Right lobe of liver (tissue), 6 donors: ENCODE measurements around the gene NCK1. TPM values are rescaled to one million over a fixed set of nuclear protein-coding genes. Genes with fewer than 3 reads are reported as not detected.

ENCODE experiments used
- ATAC-seq, 4 donors: fragments of 200-7000 bp; cut with Tn5 transposase; one replicate each; pipeline ENCODE4 v1.9.1; 2020; ENCODE audit warnings: mild to moderate bottlenecking in 4 of 4, moderate library complexity in 4 of 4
- DNase-seq, 3 donors: peaks; one replicate each; pipeline ENCODE4 v3.0.0-alpha.2; 2020
- H3K27ac ChIP-seq, 3 donors: fragments of 200-600 bp; one replicate each; pipeline ENCODE4 v1.8.0; 2022
- H3K27me3 ChIP-seq, 2 donors: fragments of 200-600 bp; one replicate each; pipeline ENCODE4 v1.8.0; 2022
- H3K36me3 ChIP-seq, 4 donors: fragments of 200-600 bp; sonication (generic) in 1 of 4; one replicate each; pipeline versions ENCODE4 v1.5.1 to v1.8.0; 2017 to 2022; ENCODE audit warnings: control low read depth in 1 of 4
- H3K4me1 ChIP-seq, 4 donors: fragments of 200-600 bp; sonication (generic) in 1 of 4; one replicate each; pipeline versions ENCODE4 v1.5.1 to v1.8.0; 2017 to 2022; ENCODE audit warnings: control low read depth in 1 of 4
- H3K4me3 ChIP-seq, 3 donors: fragments of 200-600 bp; one replicate each; pipeline ENCODE4 v1.8.0; 2022
- H3K9me3 ChIP-seq, 4 donors: fragments of 200-600 bp; sonication (generic) in 1 of 4; one replicate each; pipeline versions ENCODE4 v1.5.1 to v1.8.0; 2017 to 2022; ENCODE audit warnings: control low read depth in 1 of 4
- POLR2A ChIP-seq: fragments of 450-650 bp; IDR thresholded peaks from one replicate; pipeline ENCODE4 v1.6.1; 2017; ENCODE audit warnings: antibody characterized with exemption, mild to moderate bottlenecking
- WGBS: methylation state at CpG from one replicate; pipeline ENCODE4 v1.1.6; 2018; ENCODE audit warnings: low coverage, low lambda C conversion rate; ENCODE audit not compliant: insufficient coverage; ENCODE audit errors: missing lambda C conversion rate; 5-methylcytosine and 5-hydroxymethylcytosine counted together
- intact Hi-C, 2 donors: fragments of 100-400 bp; cut with DNase I; formaldehyde crosslinking; loops; one replicate each; pipeline versions ENCODE4 v1.11.2 to v1.14.1; 2022
- total RNA-seq, 6 experiments: library from RNA; depleted of rRNA in 2 of 6; stranded (reverse); fragments of >200 nt in 2 of 6; fragmentation: NEBNext Ultra II Directional in 3 of 6; extraction: Animal tissue kit (Norgen Biotek cat#: 25700) in 3 of 6; gene quantifications; one replicate each; pipeline versions ENCODE4 v1.1.0 to v1.2.4, GENCODE V29; 2016 to 2023
- TF ChIP-seq, protein P1 (sequence below), 4 donors: fragments of 200-600 bp in 3 of 4; fragments of 450-650 bp in 1 of 4; IDR thresholded peaks; one replicate each; pipeline versions ENCODE4 v1.5.1 to v1.8.0; 2016 to 2022; ENCODE audit warnings: antibody characterized with exemption in 4 of 4, mild to moderate bottlenecking in 2 of 4
- donor health status: DM: no; HTN: yes; CAD: no.
- donor health status: DM: no; HTN: no; CAD: no.
- donor health status: DM: no; HTN: no; CAD: no.
- donor health status: DM: no; HTN: yes; CAD: no.
- donor health status: DM: no; HTN: yes; CAD: no.

NCK1 gene
- total RNA-seq, 6 experiments from 2014 or later, result 21.4 to 27.0 (median 23.7) TPM

DNA sequence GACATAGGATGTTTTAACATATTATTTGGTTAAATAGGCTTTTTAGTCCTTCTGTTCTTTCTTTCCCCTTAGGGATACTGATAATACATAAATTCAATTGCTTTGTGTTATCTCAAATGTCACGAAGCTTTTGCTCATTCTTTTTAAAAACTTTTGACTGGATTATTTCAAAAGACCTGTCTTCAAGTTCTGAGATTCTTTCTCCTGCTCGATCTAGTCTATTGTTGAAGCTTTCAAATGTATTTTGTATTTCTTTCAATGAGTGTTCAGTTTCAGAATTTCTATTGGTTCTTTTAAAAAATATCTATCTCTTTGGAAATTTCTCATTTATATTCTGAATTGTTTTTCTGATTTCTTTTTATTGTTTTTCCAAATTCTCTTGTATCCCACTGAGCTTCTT is 112.7 kb downstream of the NCK1 start:
- DNase-seq (no peak), ATAC-seq (no peak)
- 80% methylated on average over 2 of the region's 2 CpGs for WGBS
- H3K36me3 ChIP-seq, result no peaks in the 10 kb centered on the region
- no peaks in the 10 kb centered on the region for H3K27me3 ChIP-seq
- TF ChIP-seq POLR2A, result no peak
- TF ChIP-seq, protein P1, sequence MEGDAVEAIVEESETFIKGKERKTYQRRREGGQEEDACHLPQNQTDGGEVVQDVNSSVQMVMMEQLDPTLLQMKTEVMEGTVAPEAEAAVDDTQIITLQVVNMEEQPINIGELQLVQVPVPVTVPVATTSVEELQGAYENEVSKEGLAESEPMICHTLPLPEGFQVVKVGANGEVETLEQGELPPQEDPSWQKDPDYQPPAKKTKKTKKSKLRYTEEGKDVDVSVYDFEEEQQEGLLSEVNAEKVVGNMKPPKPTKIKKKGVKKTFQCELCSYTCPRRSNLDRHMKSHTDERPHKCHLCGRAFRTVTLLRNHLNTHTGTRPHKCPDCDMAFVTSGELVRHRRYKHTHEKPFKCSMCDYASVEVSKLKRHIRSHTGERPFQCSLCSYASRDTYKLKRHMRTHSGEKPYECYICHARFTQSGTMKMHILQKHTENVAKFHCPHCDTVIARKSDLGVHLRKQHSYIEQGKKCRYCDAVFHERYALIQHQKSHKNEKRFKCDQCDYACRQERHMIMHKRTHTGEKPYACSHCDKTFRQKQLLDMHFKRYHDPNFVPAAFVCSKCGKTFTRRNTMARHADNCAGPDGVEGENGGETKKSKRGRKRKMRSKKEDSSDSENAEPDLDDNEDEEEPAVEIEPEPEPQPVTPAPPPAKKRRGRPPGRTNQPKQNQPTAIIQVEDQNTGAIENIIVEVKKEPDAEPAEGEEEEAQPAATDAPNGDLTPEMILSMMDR (IDR thresholded peaks at IDR 0.05), result no peak
- H3K27ac ChIP-seq, result no peak overlapping the region
- no peaks in the 10 kb centered on the region for H3K9me3 ChIP-seq
- no peaks in the 10 kb centered on the region for H3K4me1 ChIP-seq
- no peak overlapping the region for H3K4me3 ChIP-seq
- intact Hi-C loops, result no loop called here

DNA sequence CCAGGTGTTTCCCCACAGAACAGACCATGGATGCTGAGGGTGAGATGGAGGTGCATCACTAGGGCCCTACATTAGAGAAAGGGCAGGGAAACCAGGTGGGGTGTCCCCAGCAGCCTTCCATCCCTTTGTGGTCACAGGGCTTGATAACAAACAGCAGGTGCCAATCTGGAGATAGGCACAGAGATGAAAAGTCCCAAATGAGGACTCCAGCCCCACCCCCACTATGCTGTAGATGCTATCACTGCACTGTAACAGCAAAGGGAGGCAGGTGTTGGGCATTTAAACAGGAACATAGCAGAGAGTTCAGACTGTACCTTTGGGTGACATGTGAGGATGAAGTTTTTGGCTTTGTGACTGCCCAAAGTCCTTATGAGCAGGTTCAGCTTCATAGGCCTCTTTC is 117.2 kb downstream of the NCK1 start:
- no peak for TF ChIP-seq POLR2A
- TF ChIP-seq, protein P1 (IDR thresholded peaks at IDR 0.05), result no peak
- H3K27ac ChIP-seq, result no peak overlapping the region
- H3K4me3 ChIP-seq, result no peak overlapping the region
- DNase-seq (no peak), ATAC-seq (no peak)
- intact Hi-C loops, result no loop called here
- no peaks in the 10 kb centered on the region for H3K4me1 ChIP-seq
- no peaks in the 10 kb centered on the region for H3K9me3 ChIP-seq
- H3K36me3 ChIP-seq, result no peaks in the 10 kb centered on the region
- H3K27me3 ChIP-seq, result no peaks in the 10 kb centered on the region

DNA sequence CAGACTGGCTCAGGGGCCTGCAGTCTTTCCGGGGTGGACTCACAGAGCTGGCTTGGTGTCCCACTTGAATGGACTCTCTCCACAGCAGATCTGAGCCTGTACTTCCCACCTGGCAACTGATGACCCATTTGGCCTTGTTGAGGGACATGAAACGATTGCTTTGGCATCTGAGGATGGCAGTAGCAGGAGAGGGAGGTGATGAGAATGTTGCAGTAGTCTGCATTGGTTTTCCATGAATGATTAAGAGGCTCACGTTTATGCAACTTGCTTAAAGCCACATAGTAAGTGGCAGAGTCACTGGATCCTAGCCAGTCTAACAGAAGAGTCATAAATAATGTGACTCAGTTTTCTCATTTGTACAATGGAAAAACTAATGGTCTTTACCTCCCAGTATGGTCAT is 117.7 kb downstream of the NCK1 start:
- no peaks in the 10 kb centered on the region for H3K9me3 ChIP-seq
- intact Hi-C loops, result no loop called here
- no peaks in the 10 kb centered on the region for H3K36me3 ChIP-seq
- TF ChIP-seq, protein P1 (IDR thresholded peaks at IDR 0.05), result no peak
- no peak for TF ChIP-seq POLR2A
- no peak overlapping the region for H3K27ac ChIP-seq
- no peak for DNase-seq
- no peak for ATAC-seq
- 71% methylated on average over 2 of the region's 3 CpGs for WGBS
- H3K4me3 ChIP-seq, result no peak overlapping the region
- no peaks in the 10 kb centered on the region for H3K27me3 ChIP-seq
- H3K4me1 ChIP-seq, result no peaks in the 10 kb centered on the region

DNA sequence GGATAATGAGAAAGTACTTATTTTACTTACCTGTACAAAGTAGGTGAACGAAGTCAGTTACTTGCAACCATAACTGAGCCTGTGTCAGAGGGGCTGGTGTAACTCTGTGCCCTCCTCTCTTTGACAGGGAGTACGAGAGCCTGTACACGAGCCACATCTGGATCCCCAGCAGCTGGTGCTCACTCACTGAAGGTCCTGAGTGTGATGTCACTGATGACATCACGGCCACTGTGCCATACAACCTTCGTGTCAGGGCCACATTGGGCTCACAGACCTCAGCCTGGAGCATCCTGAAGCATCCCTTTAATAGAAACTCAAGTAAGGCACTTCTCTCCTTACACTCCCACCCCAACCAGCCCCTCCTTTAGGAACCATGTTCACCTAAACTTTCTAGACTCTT is 120.0 kb downstream of the NCK1 start:
- Histone ChIP-seq H3K27me3 (no peaks in the 10 kb centered on the region), H3K4me1 (no peaks in the 10 kb centered on the region), H3K9me3 (no peaks in the 10 kb centered on the region), H3K27ac (no peak overlapping the region), H3K4me3 (no peak overlapping the region), H3K36me3 (no peaks in the 10 kb centered on the region)
- no peak for TF ChIP-seq POLR2A
- TF ChIP-seq, protein P1 (IDR thresholded peaks at IDR 0.05), result no peak
- no CpG with 5 or more reads among the region's 5 CpGs for whole genome bisulfite sequencing
- DNase-seq, result no peak
- intact Hi-C loops, result no loop called here
- ATAC-seq, result no peak

DNA sequence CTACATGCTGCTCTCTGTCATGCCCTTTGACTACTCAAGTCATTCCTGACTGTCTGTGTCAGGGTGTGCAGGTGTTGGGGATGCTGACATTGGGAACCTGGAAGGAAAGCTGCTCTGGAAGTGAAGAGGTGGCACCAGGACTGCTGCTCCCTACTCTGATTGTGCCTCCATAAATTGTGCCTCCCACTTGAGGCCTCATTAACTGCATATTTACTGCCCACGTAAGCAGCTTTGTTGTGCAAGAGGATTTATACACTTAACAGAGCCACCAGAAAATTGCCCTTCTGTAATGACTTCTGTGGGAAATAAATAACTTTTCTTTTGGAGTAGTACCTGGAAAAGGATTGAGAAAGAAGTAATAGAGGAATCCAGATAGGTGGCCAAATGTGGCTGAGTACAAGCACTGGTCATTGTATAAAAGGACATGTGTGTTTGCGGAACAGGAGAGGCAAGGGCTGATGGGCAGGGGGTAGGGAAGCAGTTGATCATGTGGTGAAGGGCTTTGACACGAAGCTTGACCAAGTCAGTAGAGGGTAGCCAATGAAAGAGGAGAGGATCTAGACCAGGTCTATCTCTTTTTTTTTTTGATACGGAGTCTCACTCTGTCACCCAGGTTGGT is 120.6 kb downstream of the NCK1 start:
- TF ChIP-seq, protein P1 (IDR thresholded peaks at IDR 0.05), result no peak
- no peak for TF ChIP-seq POLR2A
- H3K4me1 ChIP-seq, result no peaks in the 10 kb centered on the region
- no peak overlapping the region for H3K27ac ChIP-seq
- WGBS, result 83% methylated on average over 3 of the region's 4 CpGs
- intact Hi-C loops, result no loop called here
- no peaks in the 10 kb centered on the region for H3K36me3 ChIP-seq
- ATAC-seq (no peak), DNase-seq (no peak)
- no peaks in the 10 kb centered on the region for H3K9me3 ChIP-seq
- no peak overlapping the region for H3K4me3 ChIP-seq
- no peaks in the 10 kb centered on the region for H3K27me3 ChIP-seq
